ENCODE data around the gene SH3TC1.

Gene SH3TC1

DNA sequence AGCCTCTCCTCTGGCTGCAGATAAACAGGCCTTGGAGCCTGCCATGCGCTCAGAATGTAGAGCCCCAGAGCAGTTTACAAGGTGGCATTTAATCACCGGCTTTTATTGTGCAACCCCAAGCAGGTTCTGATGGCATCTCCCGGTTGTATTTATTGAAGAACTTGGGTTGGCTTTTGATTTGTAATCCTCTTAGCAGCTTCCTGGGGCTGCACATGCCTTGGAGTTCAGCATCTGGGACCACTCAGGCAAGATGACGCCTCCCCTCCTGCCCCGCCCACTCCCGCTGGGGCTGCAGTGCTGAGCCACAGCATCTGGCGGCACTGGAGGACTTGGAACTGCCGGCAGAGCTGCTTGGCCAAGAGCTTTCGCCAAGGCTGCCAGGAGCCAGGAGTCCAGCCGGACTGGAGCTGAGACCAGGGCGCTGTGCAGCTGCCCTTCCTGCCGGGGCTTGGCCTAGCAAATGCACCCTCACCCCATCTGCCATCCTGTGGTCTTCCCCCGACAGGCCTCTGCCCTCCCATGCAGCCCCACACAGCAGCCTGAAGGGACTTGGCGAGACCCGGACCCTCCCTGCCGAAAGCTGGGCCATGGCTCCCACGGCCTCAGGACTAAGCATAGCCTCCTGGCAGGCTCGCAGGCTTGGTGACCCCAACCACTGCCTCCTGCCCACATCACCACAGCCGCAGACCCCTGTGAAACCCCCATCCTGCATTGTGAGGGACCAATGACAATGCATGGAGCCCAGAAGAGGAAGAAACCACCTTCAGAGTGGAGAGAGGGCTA is 75.9 kb downstream of the SH3TC1 start:
- no peak for DNase-seq (ENCODE audit: low read depth in 2 of 2)

DNA sequence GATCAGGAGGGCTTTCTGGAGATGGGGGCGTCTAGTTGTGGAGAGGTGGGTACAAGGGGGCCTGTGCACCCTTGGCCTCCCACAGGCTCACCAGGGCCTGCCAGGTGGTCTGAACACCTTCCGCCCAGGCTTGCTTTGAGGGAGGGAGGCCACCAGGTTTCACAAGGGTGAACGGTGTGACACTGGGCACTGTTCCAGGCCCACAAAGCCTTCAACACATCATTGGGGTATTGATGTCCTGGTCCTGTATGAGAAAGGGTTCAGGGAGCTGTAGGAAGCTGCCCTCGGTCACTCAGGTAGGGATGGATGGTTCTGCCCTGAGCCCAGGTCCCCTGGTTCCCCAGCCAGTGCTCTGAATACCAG is 76.4 kb downstream of the SH3TC1 start:
- no peak for DNase-seq (ENCODE audit: low read depth in 2 of 2)

DNA sequence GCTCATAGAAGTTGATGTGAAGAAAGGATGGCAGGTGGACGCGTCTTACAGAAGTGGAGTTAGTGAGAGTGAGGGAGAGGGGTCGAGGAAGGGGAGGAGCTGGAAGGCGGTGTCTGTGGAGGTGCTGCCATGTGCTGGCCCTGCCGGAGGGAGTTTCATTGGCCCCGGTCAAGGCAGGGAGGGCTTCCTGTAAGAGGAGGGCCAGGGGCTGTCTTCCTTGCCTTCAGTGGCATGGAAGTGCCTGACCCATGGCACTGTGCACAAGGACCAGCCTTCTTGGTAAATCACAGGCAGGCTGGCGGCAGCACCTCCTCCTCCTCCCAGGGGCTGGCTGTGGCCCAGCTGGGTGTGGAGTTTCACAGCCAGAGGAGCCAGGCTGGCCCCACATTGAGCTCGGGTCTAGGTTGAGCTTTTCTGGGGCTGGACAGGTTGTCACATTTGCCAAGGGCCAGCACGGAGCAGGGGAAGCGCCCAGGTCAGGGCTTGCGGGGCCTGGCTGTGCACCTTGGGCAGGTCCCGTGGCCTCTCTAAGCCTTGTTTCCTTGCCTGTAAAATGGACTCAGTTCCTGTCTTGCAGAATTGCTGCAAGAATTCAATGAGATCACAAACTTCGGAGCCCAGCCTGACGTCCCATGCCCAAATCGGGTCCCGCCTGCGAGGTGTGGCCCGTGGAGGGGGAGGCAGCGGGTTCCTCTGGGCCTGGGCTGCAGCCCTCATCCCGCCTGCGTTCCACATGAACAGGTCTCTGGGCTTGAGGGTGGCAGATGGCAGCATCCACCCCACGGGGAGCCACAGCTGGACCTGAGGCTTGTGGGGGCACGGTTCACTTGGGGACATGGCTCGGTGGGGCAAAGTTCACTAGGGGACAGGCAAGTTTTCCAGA is 77.5 kb downstream of the SH3TC1 start:
- no peak for DNase-seq (ENCODE audit: low read depth in 2 of 2)

DNA sequence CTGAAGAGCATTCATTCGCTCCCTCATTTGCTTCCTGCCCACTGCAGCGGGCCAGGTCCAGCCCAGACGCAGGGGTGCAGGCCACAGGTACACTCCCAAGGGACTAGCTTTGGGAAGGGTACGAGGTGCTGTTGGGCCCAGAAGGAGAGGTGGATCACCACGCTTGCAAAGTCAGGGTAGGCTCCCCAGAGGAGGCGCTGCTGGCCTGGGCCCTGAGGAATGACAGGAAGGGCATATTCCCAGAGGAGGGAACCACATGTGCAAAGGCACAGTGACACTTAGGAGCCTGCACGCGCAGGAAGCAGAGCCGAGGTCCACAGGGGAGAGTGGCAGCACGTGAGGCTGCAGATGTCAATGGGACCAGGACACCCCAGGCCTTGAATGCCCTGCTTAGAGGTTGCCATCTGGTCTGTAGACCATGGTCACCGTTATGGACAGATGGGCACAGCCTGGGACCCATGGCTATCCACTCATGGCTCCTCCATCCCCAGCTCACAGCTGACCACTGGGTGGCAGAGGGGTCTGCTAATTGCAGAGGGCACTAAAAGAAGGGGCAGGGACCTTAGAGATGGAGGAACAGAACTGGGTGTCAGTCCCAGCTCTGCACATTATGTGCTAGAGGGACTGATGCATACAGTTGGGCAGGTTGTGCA is 78.4 kb downstream of the SH3TC1 start:
- DNase-seq (ENCODE audit: low read depth in 2 of 2): no peak

DNA sequence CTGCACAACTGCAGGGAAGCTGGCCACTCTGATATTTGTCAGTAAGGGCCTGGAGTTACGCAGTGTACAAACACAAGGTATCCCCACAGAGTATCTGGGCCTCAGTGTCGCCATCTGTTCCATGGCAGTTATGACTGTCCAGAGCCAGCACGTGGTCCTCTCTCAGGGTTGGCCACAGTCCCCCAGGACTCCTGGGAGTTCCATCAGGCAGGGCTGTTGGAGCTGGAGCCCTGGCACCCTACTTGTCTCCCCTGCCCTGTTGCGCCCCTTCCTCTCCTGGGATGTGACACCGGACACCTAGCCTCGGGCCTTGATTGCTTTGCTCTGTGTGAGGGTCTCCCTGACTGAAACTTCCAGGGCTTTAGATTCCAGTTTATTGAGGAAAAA is 78.9 kb downstream of the SH3TC1 start:
- DNase-seq (ENCODE audit: low read depth in 2 of 2): no peak

DNA sequence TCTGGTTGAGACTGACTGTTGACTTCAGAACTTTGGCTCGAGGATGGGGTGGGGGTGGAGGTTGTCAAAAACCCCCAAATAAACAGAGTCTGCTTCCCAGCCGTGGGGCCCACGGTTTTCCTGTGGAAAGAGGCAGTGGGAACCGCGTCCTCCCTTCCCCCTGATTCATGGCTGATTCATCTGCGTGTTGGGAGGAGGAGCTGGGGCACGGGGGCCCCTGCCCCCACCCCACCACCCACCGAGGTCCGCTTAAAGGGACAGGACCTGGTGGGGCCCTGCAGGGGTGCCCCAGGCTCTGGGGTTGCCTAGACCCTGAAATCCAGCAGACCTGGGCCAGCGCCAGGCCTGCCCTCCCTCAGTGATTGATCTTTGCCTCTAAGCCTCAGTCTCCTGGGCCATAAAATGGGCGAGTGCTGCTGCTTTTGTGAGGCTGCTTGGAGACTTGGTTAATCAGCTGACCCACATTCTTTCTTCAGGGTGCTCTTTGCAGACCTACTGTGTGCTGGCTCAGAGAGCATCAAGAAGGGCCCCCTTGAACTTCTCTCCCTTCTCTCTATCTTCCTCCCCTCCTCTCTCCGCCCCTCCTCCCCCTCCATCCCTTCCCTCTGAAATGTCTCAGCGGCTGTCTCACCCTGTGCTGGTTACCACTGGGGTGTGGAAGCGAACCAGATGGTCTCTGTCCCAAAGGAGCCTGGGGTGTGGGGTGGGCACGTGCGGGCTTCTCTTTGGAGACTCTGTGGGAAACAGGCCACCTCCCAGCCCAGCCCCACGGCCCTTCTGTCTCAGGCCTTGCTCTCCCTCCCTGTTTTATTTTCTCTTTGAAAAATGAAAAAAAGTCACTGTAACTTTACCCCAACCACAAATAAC is 79.6 kb downstream of the SH3TC1 start:
- no peak for DNase-seq (ENCODE audit: low read depth in 2 of 2)

DNA sequence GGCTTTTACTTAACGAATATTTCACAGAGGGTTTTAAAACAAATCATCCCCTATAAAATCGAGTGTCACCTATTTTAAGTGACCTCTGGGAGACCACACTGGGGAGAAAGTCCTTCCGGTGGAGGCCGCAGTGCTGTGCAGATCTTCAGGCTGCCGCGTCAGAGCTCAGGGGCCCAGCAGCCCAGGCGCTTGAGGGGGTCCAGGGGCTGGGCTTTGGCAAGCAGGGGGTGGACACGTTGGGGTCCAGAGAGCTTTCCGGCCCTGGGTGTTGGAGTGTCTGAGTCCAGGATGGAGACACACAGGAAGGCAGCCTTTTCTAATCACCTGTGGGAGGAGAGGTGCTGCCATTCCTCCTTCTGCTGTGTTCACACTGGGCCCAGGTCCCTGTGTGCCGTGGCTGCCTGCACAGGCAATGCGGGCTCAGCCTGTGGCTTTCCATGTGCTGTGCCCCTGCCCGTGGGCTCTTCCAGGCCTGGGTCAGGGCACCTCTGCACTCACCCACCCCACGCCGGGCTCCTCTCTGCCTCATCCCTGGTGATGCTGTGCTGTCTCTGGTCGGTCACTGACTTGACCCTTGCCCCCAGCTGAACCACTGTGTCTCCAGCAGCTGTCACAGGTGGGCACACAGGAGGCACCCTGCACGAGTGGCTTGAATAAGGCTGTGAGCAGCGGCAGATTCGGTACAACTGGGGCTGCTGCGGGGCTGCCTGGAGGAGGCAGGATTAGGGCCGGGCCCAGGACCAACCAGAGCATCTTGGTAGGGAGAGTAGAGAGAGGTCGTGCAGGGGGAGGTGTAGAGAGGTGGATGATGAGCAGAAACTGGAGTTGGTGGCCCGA is 80.4 kb downstream of the SH3TC1 start:
- no peak for DNase-seq (ENCODE audit: low read depth in 2 of 2)

DNA sequence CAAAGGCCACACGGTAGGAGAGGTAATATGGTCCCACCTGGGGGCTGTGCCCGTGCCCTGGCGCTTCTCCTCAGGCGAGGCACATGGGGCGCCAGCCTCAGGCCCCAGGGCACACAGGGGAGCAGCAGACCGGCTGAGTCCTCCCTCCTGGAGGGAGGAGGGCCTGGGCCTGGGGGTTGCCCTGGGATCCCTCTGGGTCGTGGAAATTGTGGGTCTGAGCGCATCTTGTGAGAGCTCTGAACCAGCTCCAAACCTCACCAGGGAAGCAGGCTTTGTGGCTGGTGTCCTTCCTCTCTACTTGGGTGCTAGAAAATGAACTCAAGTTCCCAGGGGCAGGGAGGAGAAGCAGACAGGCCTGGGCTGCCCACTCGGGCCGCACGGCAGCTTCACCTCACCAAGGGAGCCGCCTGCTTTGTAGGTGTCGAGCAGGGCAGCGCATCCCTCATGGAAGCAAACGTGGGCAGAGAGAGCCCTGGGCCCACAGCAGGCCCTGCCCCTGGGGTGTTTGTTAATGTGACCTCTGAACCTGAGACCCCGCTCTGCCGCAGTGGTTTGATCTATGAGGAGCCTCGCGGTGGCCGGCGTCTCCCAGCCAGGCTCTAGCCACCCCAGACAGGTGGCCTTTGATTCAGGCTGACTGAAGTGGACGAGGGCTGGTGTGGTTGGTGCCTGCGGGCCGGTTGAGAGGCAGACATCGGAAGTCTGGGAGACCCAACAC is 81.2 kb downstream of the SH3TC1 start:
- no peak for DNase-seq (ENCODE audit: low read depth in 2 of 2)

DNA sequence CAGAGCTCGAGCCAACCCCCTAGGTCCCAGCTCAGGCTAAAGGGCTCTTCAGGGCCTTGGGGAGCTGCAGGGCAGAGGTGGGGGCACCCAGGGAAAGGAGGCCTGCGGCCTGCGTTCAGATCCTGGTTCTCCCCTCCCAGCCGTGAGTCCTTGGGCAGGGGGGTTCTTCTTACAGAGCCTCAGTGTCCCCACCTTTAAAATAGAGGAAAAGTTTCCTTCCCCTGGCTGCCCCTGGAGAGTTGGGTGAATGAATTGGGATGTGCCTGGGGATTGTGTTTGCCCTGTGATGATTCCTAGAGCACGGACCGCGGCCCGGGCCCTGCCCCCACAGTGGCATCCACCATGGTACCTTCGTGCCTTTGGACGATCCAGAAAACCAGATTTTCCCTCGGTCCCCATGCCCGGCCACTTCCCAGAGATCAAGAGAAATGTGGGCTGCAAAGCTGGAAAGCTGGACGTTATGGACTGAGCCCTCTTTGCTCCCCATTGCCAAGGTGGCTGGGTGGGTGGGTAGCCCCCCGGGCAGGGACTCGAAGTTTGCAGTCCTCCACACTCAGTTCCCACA is 81.9 kb downstream of the SH3TC1 start:
- no peak for DNase-seq (ENCODE audit: low read depth in 2 of 2)

DNA sequence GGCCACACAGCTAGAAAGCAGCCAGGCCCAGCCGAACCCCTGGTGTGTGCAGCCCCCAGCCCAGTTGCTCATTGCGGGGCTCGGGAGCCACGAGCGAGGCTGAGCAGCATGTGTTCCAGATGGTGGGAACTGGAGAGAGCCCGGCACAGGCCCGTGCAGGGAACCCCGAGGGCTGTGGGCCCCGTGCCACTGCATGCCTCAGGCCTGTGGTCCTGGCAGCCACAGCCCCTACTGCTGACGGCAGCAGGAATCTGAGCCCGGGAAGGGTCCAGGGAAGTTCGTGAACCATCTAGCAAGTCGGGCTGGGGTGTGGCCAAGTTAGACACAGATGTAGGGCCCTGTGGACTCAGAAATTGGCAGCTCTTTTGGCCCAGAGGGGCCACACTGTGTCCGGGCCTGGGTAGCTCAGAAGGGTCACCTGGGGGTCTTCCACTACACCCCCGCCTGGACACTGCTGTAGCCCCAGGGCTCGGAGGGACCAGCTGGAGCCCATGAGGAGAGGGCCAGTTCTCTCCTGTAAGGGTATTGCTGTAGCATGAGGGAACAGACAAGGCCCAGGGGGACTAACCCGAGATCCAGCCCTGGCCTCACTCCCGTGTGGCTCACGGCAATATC is 82.5 kb downstream of the SH3TC1 start:
- no peak for DNase-seq (ENCODE audit: low read depth in 2 of 2)

DNA sequence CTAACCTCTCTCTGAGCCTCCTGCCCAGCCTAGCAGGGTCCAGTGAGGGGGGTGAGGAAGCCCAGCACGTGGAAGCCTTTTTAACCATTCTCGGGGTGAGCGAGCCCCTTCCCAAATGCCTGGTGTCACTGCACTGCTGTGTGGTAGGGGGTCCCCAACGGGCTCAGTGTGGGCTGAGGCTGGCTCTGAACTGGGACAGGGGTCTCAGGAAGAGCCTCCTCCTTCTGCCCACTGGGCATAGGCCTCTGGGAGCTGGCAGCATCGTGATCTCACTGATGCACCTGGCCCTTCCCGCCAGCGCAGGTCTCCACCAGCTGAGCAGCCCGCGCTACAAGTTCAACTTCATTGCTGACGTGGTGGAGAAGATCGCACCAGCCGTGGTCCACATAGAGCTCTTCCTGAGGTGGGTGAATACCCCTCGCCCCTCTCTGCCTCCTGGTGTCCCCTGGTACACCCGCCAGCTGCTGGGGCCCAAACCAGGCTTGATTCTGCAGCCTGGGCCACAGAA is 83.1 kb downstream of the SH3TC1 start:
- no peak for DNase-seq (ENCODE audit: low read depth in 2 of 2)

DNA sequence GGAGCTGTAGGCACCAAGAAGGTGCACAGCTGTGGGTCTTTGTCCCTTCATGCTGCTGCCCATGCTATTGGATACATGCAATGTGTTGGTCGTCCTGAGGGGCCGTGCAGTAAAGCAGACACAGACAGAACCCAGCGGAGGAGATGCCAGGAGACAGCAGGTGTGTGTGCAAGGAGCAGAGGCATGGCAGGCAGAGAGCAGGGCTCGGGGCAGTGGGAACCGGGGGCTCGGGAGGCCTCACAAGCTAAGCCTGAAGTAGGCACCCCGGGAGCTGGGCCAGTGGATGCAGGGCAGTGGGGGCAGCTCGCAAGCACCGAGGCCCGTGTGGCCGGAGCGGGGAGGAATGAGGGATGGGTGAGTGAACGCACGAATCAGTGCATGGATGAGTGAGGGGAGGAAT is 83.7 kb downstream of the SH3TC1 start:
- DNase-seq (ENCODE audit: low read depth in 2 of 2): no peak

DNA sequence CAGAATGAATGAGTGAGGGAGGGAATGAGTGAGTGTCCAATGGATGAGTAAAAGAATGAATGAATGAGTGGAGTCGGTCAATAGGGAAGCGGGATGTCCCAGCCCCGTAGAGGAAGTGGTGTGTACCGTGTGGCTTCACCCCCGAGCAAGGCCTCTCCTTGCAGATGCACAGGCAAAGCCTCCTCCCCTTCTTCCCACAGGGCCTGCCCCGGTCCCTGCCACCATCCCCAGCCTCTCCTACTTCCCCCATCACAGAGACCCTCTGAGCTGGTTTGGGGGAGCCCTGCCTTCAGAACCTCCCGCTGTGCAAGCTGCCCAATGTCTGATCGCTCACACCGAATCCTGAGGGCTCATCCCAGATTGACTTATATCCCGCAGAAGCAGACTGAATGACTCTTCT is 84.1 kb downstream of the SH3TC1 start:
- no peak for DNase-seq (ENCODE audit: low read depth in 2 of 2)

DNA sequence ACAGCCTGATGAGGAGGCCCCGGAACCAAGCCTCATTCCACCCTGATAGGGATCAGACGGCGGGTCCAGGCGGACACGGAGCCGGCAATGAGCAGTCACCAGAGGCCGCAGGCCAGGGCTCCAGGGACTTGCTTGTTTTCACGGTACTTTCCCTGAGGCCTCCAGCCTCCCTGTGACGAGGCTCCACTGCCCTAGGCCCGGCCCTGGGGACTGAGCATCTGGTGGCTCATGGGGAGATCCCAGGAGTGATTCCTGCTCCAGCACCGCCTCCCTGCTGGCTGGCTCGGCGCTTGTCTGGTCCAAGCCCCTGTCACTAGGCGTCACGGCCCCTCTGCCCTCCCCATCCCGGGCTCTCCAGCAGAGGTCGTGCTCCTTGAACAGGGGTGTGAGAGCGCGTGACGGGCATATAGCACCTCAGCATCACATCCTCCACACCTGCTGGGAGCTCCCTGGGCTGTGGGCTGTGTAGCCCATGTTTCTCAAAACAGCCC is 84.6 kb downstream of the SH3TC1 start:
- DNase-seq (ENCODE audit: low read depth in 2 of 2): no peak

DNA sequence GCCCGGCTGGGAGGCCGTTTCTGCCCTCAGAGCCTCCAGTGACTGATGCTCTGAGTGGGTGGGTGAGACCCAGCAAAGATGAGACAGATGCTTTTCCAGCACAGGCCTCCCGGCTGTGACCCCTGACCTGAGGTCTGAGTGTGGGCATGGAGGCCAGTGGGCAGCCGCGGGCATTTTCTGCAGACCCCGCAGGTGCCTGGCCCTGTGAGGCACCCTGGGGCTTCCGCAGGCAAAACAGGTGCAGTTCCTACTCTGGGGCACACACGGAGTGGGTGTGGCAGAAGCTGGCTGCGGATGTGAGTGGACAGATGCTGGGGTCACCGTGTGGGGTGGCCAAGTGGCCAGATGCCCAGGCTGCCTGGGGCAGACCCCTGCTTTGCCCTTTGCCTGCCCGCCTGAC is 85.3 kb downstream of the SH3TC1 start:
- no peak for DNase-seq (ENCODE audit: low read depth in 2 of 2)

DNA sequence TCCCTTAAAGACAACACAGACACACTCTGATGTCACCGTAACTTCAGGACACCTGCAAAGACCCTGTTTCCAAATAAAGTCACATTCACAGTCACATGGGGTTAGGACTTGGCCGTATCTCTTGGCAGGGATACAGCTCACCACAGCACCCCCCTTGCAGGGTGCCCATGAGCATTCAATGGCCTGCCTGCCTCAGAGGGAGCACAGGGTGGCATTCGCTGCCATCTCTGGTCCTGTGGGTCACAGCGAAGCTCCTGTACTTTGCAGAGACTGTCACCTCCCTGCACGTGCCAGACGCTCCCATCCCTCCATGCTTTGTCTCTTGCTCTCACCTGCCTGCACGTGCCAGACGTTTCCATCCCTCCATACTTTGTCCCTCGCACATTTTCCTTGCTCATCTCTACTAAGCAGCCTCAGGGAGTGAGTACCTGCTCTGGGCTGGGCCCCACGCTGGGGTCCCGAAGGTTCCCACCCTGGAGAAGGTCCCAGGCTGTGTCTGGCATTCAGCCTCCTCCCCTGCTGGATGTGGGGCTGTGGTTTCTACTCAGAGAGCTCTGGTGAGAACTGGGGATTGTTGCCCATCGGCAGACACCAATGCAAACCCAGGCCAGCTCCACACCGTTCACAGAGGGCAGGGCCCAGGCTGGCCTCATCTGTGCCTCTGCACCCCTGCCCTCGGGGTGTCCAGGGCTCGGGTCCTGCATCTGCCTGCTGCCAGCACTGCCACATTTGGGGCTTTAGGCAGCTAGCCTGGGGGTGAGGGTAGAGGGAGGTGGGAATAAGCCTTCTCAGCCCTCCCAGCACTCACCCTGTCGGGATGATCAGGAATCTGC is 86.3 kb downstream of the SH3TC1 start:
- DNase-seq (ENCODE audit: low read depth in 2 of 2): no peak

DNA sequence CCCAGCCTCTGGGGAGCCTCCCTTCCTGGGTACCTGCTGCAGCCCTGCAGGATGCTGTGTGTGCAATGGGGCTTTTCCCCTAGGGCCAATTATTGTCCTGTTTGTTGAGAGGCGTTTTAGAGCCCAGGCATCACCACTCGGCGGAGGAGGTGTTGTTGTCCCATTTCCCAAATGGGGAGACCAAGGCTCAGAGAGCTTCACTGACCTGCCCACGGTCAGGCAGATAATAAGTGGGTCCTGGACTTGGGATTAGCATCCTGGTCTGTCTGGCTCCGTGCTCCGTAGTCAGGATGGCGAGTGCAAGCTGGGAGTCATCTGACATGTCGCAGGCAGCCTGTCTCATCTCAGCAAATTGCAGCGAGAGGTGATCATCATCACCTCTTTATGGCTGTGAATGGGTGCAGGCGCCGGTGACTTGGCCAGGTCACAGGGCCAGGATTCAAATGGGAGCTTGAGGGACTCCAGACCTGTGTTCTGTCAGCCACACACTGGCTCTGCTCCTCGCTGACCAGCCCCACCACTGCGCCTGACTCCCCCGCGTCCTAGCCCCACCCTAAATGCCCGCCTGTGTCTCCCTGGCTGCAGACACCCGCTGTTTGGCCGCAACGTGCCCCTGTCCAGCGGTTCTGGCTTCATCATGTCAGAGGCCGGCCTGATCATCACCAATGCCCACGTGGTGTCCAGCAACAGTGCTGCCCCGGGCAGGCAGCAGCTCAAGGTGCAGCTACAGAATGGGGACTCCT is 87.1 kb downstream of the SH3TC1 start:
- no peak for DNase-seq (ENCODE audit: low read depth in 2 of 2)
